Measurements from ENCODE around the gene TRIM62.
A peak's percentile ranks its signal among the peaks of the same experiment; 100 is the strongest.

TRIM62 gene

DNA sequence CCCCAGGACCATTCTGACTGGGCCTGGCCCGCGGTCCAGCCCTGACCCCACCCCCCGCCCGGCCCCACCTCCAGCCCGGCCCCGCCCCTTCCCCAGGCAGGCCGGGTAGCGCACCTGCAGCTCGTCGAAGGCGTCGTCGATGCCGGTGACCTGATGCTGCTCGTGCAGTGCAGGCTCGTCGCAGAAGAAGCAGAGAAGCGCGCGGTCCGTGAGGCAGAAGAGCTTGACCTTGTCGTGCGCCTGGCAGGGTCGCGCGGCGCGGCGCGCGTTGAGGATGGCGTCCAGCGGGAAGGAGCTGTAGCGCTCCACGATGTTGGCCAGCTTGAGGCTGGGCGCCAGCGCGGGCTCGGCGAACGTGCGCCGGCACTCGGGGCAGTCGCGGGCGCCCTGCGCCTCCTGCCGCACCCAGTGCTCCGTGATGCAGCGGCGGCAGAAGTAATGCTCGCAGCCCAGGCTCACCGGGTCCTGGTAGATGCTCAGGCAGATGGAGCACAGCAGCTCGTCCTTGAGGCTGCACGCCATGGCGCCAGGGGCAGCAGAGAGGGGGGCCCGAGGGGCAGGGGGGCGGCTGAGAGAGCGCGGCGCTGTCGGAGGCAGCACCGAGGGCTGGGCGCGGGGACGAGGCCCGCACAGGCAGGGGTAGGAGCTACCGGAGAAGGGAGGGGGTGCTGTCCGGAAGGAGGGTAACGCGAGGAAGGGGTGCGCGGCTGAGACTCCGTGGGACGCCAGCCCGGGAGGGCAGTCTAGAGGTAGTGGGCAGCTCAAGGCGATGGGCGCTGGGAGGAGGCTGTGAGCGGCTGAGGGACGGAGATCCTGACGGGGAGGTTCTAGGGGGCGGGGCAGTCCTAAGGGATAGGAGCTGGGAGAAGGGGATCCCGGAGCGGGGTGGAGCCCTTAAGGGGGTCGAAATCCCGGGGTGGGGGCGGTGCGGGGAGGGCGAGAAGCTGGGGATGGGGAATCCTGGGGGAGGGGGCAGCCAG lies 642 bp downstream of the TRIM62 start:
- DNase-seq (ENCODE audit: extremely low read depth, insufficient read length) = peak; percentile 85

GRCh38 chr1:33180226-33180910 lies 1.5 kb downstream of the TRIM62 start:
- H3K4me3 ChIP-seq (replicated peaks; ENCODE audit: low read depth, low read length) = peak overlapping the region; percentile 41

More for the DNA sequence above, 642 bp downstream of the TRIM62 start:
- no peak for TF ChIP-seq CTCF (IDR thresholded peaks at IDR 0.05; ENCODE audit: insufficient read depth, low read length, poor library complexity, severe bottlenecking)
- Histone ChIP-seq H3K4me3 (replicated peaks; ENCODE audit: low read depth, low read length) (peak overlapping the region; percentile 76), H3K27me3 (replicated peaks; ENCODE audit: control insufficient read depth, insufficient read depth, low read length) (no peaks in the 10 kb centered on the region), H3K36me3 (ENCODE audit: control insufficient read depth, insufficient read depth, low read length) (peaks cover 1% of the 10 kb centered on the region; the same call in 1 of the 2 replicates)

GRCh38 chr1:33178836-33179439 lies 2.9 kb downstream of the TRIM62 start:
- Histone ChIP-seq H3K36me3 (ENCODE audit: control insufficient read depth, insufficient read depth, low read length) (peaks cover 1% of the 10 kb centered on the region; the same call in 1 of the 2 replicates), H3K4me3 (replicated peaks; ENCODE audit: low read depth, low read length) (no peak overlapping the region), H3K27me3 (replicated peaks; ENCODE audit: control insufficient read depth, insufficient read depth, low read length) (no peaks in the 10 kb centered on the region)
- DNase-seq (ENCODE audit: extremely low read depth, insufficient read length) = no peak
- TF ChIP-seq CTCF (IDR thresholded peaks at IDR 0.05; ENCODE audit: insufficient read depth, low read length, poor library complexity, severe bottlenecking) = no peak

More at GRCh38 chr1:33180226-33180910, 1.5 kb downstream of the TRIM62 start:
- Histone ChIP-seq H3K27me3 (replicated peaks; ENCODE audit: control insufficient read depth, insufficient read depth, low read length) (no peaks in the 10 kb centered on the region), H3K36me3 (ENCODE audit: control insufficient read depth, insufficient read depth, low read length) (peaks cover 1% of the 10 kb centered on the region; the same call in 1 of the 2 replicates)
- no peak for DNase-seq (ENCODE audit: extremely low read depth, insufficient read length)
- no peak for TF ChIP-seq CTCF (IDR thresholded peaks at IDR 0.05; ENCODE audit: insufficient read depth, low read length, poor library complexity, severe bottlenecking)

- H3K4me3 ChIP-seq (replicated peaks; ENCODE audit: low read depth, low read length) = no peak overlapping the region
- no peaks in the 10 kb centered on the region for H3K27me3 ChIP-seq (replicated peaks; ENCODE audit: control insufficient read depth, insufficient read depth, low read length)
- TF ChIP-seq CTCF (IDR thresholded peaks at IDR 0.05; ENCODE audit: insufficient read depth, low read length, poor library complexity, severe bottlenecking) = no peak
- peaks cover 1% of the 10 kb centered on the region; the same call in 1 of the 2 replicates for H3K36me3 ChIP-seq (ENCODE audit: control insufficient read depth, insufficient read depth, low read length)
- DNase-seq (ENCODE audit: extremely low read depth, insufficient read length) = no peak
Observed at GRCh38 chr1:33177996-33178540, 3.8 kb downstream of the TRIM62 start.

DNA sequence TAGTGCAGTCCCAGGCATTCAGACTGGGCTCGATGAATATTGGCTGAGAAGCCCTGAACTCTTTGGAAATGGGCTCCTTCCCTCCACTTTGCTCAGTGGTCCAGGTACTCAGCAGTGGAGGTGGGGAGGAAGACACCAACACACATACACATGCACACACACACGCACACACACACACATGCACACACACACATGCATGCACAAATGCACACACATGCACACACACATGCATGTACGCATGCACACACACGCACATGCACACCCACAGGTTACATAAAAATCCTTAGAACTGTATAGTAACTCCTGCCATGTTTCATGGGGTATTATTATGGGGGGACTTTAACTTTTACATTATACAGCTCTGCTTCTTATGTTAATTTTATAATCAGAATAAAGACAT lies 5.0 kb downstream of the TRIM62 start:
- Histone ChIP-seq H3K36me3 (ENCODE audit: control insufficient read depth, insufficient read depth, low read length) (peaks cover 1% of the 10 kb centered on the region; the same call in 1 of the 2 replicates), H3K27me3 (replicated peaks; ENCODE audit: control insufficient read depth, insufficient read depth, low read length) (no peaks in the 10 kb centered on the region), H3K4me3 (replicated peaks; ENCODE audit: low read depth, low read length) (no peak overlapping the region)
- no peak for DNase-seq (ENCODE audit: extremely low read depth, insufficient read length)
- no peak for TF ChIP-seq CTCF (IDR thresholded peaks at IDR 0.05; ENCODE audit: insufficient read depth, low read length, poor library complexity, severe bottlenecking)
